ENCODE results near the gene PRPSAP2. TPM values are rescaled to one million over a fixed set of nuclear protein-coding genes. Genes with fewer than 3 reads are reported as not detected.

PRPSAP2 gene
- total and polyA plus RNA-seq, 2 of the 8 experiments (the other 6 are each of a cell fraction or from before 2014, with no cell fraction given) = 28.7 to 50.5 TPM

DNA sequence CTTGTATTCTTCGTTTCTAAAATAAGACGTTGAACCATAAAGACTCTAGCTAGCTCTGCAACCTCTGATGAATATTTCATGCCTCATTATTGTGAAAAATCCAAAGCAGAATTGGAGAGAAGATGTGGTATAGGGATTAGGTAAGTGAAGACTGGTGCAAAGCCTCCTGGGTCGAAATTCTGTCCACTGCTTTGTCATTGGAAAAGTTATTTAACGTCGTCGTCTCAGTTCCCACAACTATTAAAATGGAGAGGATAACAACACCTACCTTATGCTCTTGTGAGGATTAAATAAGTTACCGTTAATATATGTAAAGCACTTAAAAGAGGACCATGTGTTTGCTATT lies 1.4 kb upstream of the PRPSAP2 start:
- FAIRE-seq = no peak
- 18% methylated on average over 7 of the region's 7 CpGs; no CpG with 5 or more reads in 1 of the 2 experiments for WGBS, 2 experiments (ENCODE audit: extremely low coverage in 1 of 2, insufficient coverage in 1 of 2, insufficient read length in 1 of 2, insufficient replicate concordance in 2 of 2, low coverage in 1 of 2, low lambda C conversion rate in 2 of 2, missing lambda C conversion rate in 1 of 2)

More for the DNA sequence above, 1.4 kb upstream of the PRPSAP2 start:
- Histone ChIP-seq H3K23me2 (ENCODE audit: low read depth, low read length) (peaks cover 7% of the 10 kb centered on the region), H3K56ac (replicated peaks; ENCODE audit: insufficient read length, low read depth, low read length) (no peak overlapping the region), H4K5ac (ENCODE audit: insufficient read length, low read depth, low read length) (peak overlapping the region; percentile 14), H2AFZ (ENCODE audit: low read length) (peak overlapping the region; percentile 89), H3K36me3 (ENCODE audit: control insufficient read depth in 2 of 4, insufficient read depth in 4 of 4, low read length in 3 of 4) (no peaks in the 10 kb centered on the region), H3K79me1 (ENCODE audit: low read depth, low read length) (no peaks in the 10 kb centered on the region), H3K9ac (replicated peaks in 1 of 4; ENCODE audit: extremely low read depth in 1 of 4, low read depth in 3 of 4, low read length in 3 of 4) (peak overlapping the region in 2 of 4 experiments; percentile 48 to 59; a peak in 3 of 7 replicates), H3K14ac (ENCODE audit: insufficient read length) (no peak overlapping the region), H4K8ac (ENCODE audit: extremely low read depth, insufficient read depth, low read length) (no peak overlapping the region), H4K91ac (replicated peaks; ENCODE audit: insufficient read length, low read length) (no peak overlapping the region), H3K23ac (ENCODE audit: insufficient read length) (no peak overlapping the region), H2BK120ac (replicated peaks; ENCODE audit: low read depth, low read length) (no peak overlapping the region), H4K20me1 (replicated peaks in 1 of 2; ENCODE audit: control insufficient read depth in 1 of 2, insufficient read depth in 2 of 2, low read length in 2 of 2) (no peaks in the 10 kb centered on the region), H3K27me3 (replicated peaks in 1 of 4; ENCODE audit: control insufficient read depth in 3 of 4, extremely low read depth in 1 of 4, insufficient read depth in 3 of 4, low read length in 3 of 4) (no peaks in the 10 kb centered on the region), H3K4me2 (ENCODE audit: insufficient read depth in 1 of 2, low read depth in 2 of 2, low read length in 2 of 2) (peak overlapping the region; percentile 71 to 87), H2BK20ac (ENCODE audit: low read length) (no peak overlapping the region), H3K4me3 (ENCODE audit: extremely low read depth in 1 of 4, insufficient read depth in 2 of 4, low read depth in 3 of 4, low read length in 4 of 4) (peak overlapping the region; percentile 79 to 93 (median 84)), H3K4ac (replicated peaks; ENCODE audit: insufficient read length, low read depth, low read length) (no peak overlapping the region), H2BK12ac (ENCODE audit: low read depth, low read length) (no peak overlapping the region), H3K9me3 (ENCODE audit: insufficient read depth in 2 of 2, low read depth in 1 of 2, low read length in 1 of 2) (no peaks in the 10 kb centered on the region), H2BK15ac (ENCODE audit: low read length) (no peak overlapping the region), H3K4me1 (replicated peaks in 1 of 4; ENCODE audit: control insufficient read depth in 3 of 4, insufficient read depth in 4 of 4, low read length in 3 of 4) (peaks cover 0 to 5% (median 2%) of the 10 kb centered on the region in 4 experiments; a peak in 4 of 7 replicates), H2AK5ac (ENCODE audit: low read depth, low read length) (no peak overlapping the region), H3K79me2 (ENCODE audit: control insufficient read depth in 1 of 2, insufficient read depth in 2 of 2, low read length in 2 of 2) (peaks cover 6 to 39% of the 10 kb centered on the region in 2 experiments; a peak in 3 of 4 replicates), H3K18ac (ENCODE audit: extremely low read depth, low read length) (no peak overlapping the region), H2BK5ac (ENCODE audit: low read depth, low read length) (no peak overlapping the region), H3K27ac (ENCODE audit: low read depth, low read length) (no peak overlapping the region)
- POLR2A ChIA-PET (ENCODE audit: partially characterized antibody) = no interaction called here
- DNase-seq (ENCODE audit: low read depth in 1 of 2, low spot score in 2 of 2) = peak in 1 of 2 experiments; percentile 19
- CTCF ChIA-PET (ENCODE audit: partially characterized antibody) = no interaction called here
- TF ChIP-seq POLR2A (IDR thresholded peaks at IDR 0.05; ENCODE audit: control extremely low read depth in 1 of 2, low read depth in 2 of 2, low read length in 2 of 2) = no peak

Data from H1 (cell line).